ENCODE results near the gene CLINT1. TPM values are rescaled to one million over a fixed set of nuclear protein-coding genes. Genes with fewer than 3 reads are reported as not detected.

CLINT1 gene
- total RNA-seq, 1 donor from 2014 or later, result 53.0 TPM

DNA sequence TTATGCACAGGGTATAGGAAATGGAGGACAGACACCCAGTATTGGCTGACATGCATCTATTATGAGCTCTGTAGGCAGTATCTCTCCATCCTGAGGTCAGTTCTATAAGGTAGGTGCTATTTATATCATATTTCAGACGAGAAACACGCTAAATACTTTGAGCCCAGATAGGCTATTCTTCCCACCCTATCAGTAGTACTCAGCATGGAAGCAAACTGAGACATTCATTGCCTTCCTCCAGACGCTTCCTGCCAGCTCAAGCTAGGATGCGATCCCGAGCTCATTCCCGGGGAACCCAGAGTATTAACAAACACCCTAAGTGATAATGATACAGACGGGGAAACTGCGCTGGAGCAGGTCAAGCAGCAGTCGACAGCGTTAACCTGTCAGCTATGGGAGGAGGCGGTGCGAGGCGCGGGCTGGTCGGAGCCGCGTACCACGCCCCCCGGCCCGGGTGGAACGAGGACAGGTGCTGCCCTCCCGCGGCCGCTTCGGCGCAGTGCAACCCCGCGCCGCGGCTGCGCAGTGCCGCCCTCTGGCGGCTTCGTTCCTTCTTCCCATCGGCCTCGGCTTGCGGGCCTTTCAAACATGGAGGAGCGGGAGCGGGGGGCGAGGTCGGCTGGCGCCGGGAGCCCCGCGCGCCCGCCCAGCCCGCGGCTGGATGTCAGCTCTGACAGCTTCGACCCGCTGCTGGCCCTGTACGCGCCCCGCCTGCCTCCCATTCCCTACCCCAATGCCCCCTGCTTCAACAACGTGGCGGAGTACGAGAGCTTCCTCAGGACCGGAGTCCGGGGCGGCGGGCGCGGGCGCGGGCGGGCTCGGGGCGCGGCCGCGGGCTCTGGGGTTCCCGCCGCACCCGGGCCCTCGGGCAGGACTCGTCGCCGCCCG, 115.5 kb downstream of the CLINT1 start, which contains the start of gene LSM11:
LSM11 (plus strand) TSS at position 550 of the 888 bp plus-strand sequence; CDS start at position 589, 39 bp downstream.
- intact Hi-C loops (cut with DNase I), result loop anchor here (5.0 kb wide), 1 partner anchor 416 kb away; no protein-coding TSS in a partner anchor

DNA sequence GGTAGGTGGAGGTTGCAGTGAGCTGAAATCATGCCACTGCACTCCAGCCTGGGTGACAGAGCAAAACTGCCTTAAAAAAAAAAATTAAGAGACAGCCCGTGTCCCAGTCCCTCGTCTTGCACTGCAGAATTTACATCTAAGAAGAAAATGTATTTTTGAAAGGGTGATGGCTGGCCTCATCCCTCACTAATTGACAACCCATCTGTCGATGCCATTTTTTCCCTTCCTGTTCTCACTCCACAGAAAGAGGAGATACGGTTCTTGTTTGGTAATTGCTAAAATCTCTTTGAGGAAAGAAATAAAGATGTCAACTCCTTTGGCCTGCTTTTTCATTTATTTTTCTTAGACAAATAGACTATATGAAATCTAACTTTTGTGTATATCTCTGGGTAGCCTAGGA, 117.8 kb downstream of the CLINT1 start:
- DNase-seq (ENCODE audit: low spot score), result no peak
- intact Hi-C loops (cut with DNase I), result loop anchor here (5.0 kb wide), 1 partner anchor 414 kb away; no protein-coding TSS in a partner anchor

More for the DNA sequence above, 115.5 kb downstream of the CLINT1 start, which contains the start of gene LSM11:
- peak; percentile 95 for DNase-seq (ENCODE audit: low spot score)

DNA sequence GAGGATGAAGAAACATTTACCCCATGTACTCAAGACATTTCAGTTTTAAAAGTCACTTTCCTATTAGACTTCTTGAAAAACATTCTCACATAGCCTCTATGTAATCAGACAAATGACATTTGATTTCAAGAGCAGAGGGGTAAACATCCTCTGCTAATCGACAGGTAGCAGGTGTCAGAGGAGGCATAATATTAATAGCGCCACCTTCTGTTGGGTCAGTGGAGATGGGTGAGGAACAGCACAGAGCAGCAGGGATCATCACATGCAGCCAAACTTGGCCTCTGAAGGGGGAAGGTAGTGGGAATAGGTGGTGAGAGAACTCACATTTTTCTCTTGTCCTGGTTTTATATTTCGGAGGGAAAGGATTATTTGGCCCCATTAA, 118.7 kb downstream of the CLINT1 start:
- no peak for DNase-seq (ENCODE audit: low spot score)
- intact Hi-C loops (cut with DNase I), result loop anchor here (5.0 kb wide), 1 partner anchor 413 kb away; no protein-coding TSS in a partner anchor

DNA sequence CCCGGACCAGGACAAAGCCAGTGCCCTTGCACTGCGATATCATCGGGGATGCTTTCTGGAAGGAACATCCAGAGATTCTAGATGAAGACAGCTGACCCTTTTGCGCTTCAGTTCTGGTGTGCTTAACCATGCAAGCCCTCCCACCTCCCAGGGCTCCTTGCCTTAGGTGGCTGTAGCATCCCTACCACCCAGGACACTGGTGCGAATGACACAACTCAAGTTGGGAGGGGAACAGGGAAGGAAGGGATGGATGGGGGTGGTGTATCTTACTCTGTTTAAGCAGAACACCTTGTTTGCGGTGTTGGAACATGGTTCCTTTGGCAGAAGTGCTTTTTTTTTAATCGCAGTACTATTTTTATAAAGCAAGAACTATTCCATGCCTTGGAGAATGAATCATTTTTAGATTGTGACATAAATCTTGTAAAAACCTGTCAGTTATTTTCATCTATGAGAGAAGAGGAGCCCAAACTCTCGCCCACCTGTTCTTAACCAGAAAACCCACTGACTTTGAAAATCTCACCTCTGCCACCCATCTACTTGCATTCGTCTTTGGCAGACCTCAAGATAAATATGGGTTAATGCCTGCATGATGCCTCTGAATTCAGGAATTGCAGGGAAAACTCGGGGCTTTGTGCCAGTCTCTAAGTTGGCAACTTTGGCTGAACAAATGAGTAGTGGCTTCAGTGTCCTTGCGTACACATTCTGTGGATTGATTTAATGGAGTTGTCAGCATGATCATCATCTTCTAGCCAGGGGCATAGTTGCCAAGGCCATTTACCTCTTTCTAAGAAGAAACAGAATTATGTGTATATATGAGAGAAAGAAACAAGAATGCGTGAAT, 119.3 kb downstream of the CLINT1 start:
- DNase-seq (ENCODE audit: low spot score), result no peak
- intact Hi-C loops (cut with DNase I), result loop anchor here (5.0 to 10.0 kb wide), 2 partner anchors 412 to 595 kb away; partner anchors contain the start of gene MED7

DNA sequence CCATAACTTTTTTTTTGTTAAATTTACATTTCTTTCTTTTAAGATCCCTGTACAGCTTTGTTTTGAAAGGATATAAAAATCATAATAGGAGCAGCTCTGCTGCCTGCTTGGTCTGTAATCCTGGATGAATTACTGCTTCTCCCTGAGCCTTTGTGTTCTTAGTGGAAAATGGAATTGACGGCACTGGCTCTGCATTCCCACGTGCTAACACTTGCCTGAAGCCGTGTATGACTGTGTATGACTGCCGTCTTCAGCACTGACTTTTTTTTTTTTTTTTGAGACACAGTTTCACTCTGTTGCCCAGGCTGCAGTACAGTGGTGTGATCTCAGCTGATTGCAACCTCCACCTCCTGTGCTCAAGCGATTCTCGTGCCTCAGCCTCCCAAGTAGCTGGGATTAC, 123.0 kb downstream of the CLINT1 start:
- intact Hi-C loops (cut with DNase I), result loop anchor here (10.0 kb wide), 1 partner anchor 591 kb away; the partner anchor contains the start of gene MED7
- DNase-seq (ENCODE audit: low spot score), result no peak

Other genes starting within 250 kb of the CLINT1 start
- gene SOX30, start 206.7 kb downstream of the CLINT1 start, total RNA-seq, result 0.13 TPM
- gene C5orf52, start 187.6 kb downstream of the CLINT1 start, total RNA-seq, result not detected
- 6.2 TPM for gene THG1L, start 127.7 kb downstream of the CLINT1 start, total RNA-seq
- 1.5 TPM for gene LSM11, start 115.4 kb downstream of the CLINT1 start, total RNA-seq

Data from cardiac septum (tissue), 1 donor.